ENCODE results near the gene C1orf115.
"Not testable (repeated sequence)": the region's sequence is repeated elsewhere in the genome, so short reads cannot be mapped to it uniquely, and the experiment has no call there.

DNA sequence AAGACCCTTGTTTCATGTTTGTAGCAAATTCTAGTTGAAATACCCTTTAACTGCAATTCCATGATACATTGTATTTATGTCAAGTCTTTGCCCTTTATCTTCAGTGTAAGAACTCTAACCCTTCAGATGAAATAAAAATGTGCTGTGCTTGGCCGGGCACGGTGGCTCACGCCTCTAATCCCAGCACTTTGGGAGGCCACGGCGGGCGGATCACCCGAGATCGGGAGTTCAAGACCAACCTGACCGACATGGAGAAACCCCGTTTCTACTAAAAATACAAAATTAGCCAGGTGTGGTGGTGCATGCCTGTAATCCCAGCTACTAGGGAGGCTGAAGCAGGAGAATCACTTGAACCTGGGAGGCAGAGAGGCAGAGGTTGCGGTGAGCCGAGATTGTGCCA is 6.4 kb upstream of the C1orf115 start:
- TF ChIP-seq, protein P1, sequence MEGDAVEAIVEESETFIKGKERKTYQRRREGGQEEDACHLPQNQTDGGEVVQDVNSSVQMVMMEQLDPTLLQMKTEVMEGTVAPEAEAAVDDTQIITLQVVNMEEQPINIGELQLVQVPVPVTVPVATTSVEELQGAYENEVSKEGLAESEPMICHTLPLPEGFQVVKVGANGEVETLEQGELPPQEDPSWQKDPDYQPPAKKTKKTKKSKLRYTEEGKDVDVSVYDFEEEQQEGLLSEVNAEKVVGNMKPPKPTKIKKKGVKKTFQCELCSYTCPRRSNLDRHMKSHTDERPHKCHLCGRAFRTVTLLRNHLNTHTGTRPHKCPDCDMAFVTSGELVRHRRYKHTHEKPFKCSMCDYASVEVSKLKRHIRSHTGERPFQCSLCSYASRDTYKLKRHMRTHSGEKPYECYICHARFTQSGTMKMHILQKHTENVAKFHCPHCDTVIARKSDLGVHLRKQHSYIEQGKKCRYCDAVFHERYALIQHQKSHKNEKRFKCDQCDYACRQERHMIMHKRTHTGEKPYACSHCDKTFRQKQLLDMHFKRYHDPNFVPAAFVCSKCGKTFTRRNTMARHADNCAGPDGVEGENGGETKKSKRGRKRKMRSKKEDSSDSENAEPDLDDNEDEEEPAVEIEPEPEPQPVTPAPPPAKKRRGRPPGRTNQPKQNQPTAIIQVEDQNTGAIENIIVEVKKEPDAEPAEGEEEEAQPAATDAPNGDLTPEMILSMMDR (IDR thresholded peaks at IDR 0.05; ENCODE audit: low read depth, low read length): not testable (repeated sequence)
- TF ChIP-seq EZH2phosphoT487 (IDR thresholded peaks at IDR 0.05; ENCODE audit: low read depth): not testable (repeated sequence)
